ENCODE measurements around the gene IMPG2.
"Not testable (repeated sequence)": the region's sequence is repeated elsewhere in the genome, so short reads cannot be mapped to it uniquely, and the experiment has no call there.

Gene IMPG2

GRCh38 chr3:101320475-101320874 is at the start of gene IMPG2:
Gene IMPG2 (minus strand): TSS chr3:101320575. CDS start chr3:101320372, 203 bp downstream.
- no peak for FAIRE-seq

GRCh38 chr3:101362406-101362805 is 42.0 kb upstream of the IMPG2 start:
- no peak for FAIRE-seq

GRCh38 chr3:101351829-101352228 is 31.5 kb upstream of the IMPG2 start:
- FAIRE-seq = no peak

DNA sequence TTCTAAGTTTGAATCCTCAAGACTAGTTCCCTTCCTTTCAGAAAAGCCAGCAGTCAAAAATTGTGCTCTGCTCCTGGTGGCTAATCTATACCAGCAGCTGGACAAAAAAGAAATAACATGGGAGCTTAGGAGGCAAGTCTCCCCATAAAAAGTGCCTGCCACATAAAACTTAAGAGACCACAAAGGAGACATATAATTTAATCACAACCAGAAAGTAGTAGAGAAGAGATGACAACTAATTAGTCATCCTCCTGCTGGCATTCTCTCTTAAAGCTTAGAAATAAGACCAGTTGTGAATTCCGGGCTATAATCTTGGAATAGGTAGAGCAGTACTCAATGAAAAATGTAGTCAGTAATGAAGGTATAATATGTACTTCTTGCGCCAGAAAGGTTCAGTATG is 20.2 kb upstream of the IMPG2 start:
- no peak for FAIRE-seq

- no peak for FAIRE-seq
Measured at GRCh38 chr3:101333883-101334282, 13.5 kb upstream of the IMPG2 start.

DNA sequence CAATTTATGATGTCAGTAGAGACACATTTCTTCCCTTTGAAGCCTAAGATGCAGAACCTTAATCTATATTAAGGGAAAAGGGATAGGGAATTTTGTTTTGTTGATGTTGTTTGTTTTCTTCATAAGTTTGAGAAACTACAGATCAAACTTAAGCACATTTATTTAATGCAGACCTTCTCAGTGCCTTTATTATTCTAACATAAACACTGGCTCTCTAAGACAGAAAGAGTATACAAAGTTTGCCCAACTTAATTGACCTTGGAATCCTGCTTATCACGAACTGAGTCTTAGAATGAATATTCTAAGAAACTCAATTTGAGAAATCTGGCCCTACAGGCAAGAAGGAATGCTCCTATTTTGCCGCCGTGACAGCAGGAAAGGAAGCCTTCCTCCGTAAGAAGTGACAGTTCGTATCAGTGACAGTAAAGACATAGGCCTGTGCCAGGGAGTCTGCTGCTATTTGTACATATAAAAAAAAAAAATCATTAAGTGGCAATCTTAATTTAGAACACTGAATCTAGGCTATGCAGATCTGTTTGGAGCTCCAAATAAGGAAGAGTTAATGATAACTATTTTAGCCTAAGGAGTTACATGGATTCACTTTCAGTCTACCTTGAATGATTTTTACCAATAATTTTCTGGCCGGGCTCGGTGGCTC is 8.8 kb upstream of the IMPG2 start:
- FAIRE-seq = no peak

DNA sequence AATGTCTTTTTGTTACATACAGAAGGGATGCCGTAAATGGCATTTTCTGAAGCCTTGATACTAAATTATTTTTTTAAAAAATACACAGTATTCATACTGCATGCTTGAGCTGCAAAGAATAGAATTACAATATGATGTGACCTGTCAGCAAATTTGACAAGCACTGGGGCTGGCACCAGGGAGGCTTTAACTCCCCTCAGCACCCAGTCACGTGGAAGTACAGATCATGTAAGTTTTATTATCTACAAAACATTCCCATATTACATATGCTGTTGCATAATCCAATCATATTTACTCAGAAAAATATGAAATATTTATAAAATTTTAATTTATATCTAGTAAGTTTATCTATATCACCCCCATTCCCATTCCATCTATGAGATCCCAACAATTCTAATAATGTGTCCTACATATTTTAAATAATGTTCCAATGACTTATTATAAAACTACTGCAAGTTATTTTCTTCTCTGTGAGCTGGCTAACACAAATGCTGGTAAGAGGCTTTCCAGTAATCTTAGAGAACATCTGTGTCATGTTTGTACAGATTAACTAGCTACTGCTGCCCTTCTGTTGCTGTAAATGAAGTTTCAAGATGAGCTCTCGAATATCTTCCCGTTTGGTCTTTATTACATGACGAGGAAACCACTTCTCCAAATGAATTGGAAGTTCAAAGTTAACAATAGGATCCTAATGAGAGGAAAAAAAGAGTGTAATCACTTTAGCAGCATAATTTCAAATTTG is 5.2 kb upstream of the IMPG2 start:
- no peak for FAIRE-seq

DNA sequence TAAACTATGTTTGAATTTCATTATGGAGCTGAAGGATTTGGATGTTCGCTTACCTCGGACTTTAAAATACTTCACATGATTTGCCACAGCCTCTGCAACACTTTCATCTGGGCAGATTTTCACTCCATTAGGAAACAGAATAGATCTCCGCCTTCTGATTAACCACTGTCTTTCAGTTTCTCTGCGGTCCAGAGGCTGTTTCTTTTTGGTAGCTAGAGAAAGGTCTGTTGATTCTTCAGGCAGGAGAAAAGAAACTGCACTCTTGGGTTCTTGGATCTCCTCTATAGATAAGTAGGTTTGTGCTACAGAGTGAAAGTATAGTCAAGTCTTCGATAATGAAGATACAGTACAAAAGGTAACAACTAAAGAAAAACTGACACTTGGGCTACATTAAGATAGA is 844 bp downstream of the IMPG2 start:
- FAIRE-seq = no peak

DNA sequence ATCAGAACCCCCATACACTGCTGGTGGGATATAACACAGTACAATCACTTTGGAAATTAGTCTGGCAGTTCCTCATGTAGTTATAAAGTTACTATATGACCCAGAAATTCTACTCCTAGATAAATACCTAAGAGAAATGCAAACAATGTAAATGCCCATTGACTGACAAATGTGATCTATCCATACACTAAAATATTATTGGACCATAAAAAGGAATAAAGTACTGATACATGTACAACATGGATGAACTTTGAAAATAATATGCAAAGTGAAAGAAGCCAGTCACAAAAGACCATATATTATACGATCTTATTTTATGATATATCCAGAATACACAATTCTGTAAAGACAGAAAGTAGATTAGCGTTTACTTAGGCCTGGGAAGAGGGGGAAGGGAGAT is 7.8 kb downstream of the IMPG2 start:
- FAIRE-seq = no peak

GRCh38 chr3:101311676-101312075 is 8.7 kb downstream of the IMPG2 start:
- FAIRE-seq = peak; percentile 89

DNA sequence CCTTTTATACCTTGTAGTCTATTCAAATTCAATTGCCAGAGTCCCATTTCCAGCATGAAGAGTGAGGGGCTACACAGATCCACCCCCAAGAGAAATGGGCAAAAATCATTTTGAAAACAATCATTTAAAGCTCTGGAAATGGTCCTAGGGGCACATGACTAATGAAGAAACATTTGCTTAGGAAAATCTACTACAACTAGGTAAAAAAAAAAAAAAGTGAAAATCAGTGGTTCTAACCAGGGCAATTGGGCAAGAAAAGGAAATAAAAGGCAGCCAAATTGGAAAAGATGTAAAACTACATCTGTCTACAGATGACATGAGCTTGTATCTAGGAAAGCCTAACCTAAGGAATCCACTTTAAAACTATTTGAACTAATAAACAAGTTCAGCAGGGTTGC is 9.4 kb downstream of the IMPG2 start:
- no peak for FAIRE-seq

DNA sequence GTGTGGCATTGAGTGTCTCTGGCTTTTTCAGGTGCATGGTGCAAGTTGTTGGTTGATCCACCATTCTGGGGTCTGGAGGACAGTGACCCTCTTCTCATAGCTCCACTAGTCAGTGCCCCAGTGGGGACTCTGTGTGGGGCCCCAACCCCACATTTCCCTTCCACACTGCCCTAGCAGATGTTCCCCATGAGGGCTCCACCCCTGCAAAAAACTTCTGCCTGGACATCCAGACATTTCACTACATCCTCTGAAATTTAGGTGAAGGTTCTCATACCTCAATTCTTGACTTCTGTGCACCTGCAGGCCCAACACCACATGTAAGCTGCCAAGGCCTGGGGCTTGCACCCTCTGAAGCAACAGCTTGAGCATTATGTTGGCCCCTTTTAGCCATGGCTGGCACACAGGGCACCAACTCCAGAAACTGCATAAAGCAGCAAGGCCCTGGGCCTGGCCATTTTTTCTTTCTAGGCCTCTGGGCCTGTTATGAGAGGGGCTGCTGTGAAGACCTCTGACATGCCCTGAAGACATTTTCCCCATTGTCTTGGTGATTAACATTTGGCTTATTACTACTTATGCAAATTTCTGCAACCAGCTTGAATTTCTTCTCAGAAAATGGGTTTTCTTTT is 12.1 kb downstream of the IMPG2 start:
- FAIRE-seq = not testable (repeated sequence)

- FAIRE-seq = no peak
Measured at GRCh38 chr3:101303836-101304235, 16.5 kb downstream of the IMPG2 start.

- FAIRE-seq = peak; percentile 23
Measured at GRCh38 chr3:101303089-101303731, 17.2 kb downstream of the IMPG2 start.

GRCh38 chr3:101300073-101300472 is 20.3 kb downstream of the IMPG2 start:
- FAIRE-seq = no peak

- no peak for FAIRE-seq
Measured at GRCh38 chr3:101292027-101292426, 28.3 kb downstream of the IMPG2 start.

GRCh38 chr3:101288294-101288693 is 32.1 kb downstream of the IMPG2 start:
- no peak for FAIRE-seq

DNA sequence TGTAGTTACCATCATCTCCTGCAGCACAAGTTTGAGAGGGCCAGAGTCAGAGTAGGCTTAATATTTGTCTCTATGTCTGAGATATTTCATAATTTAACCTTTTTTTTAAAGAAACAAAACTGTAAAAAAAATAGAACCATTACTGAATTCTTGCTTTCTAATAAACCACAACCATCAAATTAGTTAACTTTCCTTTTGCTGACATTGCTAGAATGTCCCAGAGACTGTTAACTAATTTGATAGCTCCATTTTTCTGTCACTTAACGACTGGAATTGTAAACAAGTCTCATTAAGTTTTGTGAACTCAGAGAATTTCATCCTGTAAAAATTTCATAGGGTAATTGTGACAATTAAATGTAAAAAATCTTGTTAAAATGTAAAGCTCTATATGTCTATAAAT is 35.6 kb downstream of the IMPG2 start:
- FAIRE-seq = no peak

DNA sequence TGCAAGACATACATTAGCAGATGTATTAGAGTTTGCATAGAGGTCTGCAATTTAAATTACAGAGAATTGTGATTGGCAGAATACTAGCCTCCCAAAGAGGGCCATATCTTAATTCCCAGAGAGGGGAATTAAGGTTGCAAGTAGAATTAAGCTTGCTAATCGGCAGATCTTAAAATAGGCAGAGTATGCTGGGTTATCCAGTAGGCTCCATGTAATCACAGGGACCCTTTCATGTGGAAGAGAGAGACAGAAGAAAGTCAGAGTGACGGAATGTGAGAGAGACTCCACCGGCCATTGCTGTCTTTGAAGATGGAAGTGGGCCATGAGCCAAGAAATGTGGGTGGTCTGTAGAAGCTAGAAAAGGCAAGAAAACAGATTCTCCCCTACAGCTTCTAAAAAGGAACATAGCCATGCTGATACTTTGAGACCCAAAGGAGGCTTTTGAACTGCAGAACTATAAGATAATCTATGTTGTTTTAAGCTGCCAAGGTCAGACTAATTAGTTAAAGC is 38.8 kb downstream of the IMPG2 start:
- FAIRE-seq = no peak

DNA sequence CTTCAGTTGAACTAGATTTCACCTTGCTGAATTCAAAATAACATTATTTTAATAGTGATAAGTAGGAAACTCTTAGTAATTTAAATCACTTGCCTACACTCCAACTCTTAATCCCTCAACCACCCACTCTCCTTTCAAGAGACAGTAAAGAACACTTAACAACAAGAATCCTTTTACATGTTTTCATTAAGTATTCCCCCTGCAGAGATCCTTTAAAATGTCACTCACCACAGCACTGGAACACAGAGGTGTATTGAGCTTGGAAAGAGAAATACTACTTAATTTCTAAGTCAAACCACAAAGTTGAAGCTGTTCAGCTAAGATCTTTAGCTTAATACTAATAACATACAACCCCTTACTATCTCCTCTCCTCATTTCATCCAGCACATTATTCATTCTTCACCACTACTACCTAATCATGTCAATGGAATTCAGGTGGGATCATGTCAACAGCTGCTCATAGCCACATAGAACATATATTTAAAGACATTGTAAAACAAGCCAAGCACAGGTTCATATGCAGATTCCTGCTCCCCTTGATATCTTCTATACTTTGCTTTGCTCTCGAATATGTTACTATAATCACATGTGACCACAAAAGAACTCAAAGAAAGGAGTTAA is 40.5 kb downstream of the IMPG2 start:
- no peak for FAIRE-seq

DNA sequence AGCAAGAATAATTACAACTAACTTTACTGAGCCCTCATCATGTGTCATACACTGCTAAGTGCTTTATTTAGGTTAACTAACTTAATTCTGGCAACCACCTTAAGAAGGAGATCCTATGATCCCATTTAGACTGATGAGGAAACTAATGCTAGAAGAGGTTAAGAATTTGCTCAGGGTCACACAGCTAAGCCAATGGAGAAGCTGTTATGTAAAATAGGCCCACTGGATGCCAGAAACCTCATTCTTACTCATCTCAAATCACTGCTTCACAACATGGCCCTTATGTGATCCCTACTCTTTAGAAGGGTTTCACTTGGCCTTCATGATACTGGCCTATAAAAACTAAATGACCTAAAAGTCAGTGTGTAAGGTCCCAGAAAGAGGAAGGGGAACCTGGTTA is 41.2 kb downstream of the IMPG2 start:
- FAIRE-seq = no peak

GRCh38 chr3:101278727-101279126 is 41.6 kb downstream of the IMPG2 start:
- FAIRE-seq = no peak

- no peak for FAIRE-seq
Measured at GRCh38 chr3:101273608-101274007, 46.8 kb downstream of the IMPG2 start.
